Central memory CD4-positive, alpha-beta T cell (primary cell): ENCODE measurements around the gene ZNF407.

ENCODE experiments used
- DNase-seq: peaks from one replicate; pipeline ENCODE4 v3.0.0; 2022

ZNF407 gene

DNA sequence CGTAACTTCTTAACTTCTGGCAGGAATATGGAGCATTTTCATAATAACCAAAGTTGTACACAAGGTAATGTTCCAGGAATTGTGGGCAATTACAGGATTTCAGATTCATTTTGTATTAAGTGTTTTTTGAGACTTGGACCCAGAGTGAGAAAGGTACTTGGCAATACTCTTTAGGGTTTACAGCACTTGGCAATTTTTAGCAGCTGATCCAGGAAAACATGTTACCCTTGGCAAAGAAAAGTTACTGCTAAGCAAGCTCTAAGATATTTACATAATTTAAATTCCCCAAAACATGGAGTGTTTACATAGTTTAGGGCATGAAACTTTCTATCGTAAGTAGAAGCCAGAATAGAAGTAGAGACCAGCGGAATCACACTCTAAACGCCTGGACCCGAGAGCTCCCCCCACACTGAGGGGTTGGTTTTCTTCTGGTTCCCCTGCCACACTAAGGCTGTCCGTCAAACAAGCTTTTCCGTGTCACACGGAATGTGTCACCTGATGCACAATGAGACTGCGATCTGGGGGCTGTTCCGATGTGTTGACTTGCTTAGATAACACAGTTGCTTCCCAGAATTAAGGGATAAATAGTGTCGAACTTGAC is 434.1 kb downstream of the ZNF407 start:
- DNase-seq: no peak

DNA sequence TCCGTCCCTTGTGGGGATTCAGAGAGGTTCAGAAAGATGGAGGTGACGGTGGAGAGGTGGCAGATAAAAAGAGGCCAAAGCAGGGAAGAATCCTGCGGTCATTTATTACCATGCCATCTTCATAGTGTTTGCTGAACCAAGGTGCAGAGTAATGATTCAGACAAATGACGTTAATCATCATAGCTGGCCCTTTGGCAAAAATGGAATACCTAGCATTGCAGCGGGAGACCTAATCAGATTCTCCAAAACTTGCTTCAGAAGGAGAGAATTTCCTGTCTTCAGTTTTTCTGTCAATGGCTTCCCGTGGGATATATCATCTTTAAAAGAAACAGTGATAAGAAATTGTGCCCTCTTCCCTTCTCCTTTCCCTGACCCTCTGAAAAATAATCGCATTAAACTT is 435.8 kb downstream of the ZNF407 start:
- no peak for DNase-seq

DNA sequence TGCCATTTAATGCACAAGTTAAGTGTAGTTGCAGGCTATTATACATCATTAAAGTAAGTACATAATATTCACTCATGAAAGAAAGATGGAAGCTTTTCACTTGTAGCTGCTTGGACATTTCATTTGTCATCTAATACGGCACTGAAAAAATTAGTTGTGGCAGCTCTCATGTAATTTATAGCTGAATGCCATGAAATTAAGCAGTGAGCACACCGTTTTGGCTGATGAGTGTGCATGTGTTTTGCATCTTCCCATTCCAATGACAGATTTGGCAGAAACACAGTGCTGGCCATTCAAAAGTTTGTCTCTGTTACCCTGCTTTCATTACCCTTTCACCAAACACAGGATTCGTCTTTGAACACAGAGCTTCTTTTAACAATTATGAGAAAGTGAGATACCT is 437.3 kb downstream of the ZNF407 start:
- DNase-seq: no peak

DNA sequence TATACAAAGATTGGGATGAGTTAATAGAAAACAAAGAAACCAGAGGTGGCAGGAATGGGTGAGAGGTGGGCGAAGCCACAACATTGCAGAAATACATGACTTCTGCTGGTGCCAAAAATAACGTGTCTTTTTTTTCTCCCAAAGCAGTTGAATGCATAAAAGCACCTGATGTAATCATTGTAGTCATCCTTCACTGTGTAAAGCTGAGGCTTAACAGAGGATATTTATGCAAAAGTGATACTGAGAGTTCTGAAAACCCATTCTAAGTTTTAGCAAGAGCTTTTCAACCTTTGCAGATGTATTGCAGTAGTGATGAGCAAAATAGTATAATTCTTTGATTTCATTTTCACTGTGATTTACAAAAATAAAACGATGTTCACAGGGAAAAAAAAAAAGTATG is 438.3 kb downstream of the ZNF407 start:
- DNase-seq: no peak

DNA sequence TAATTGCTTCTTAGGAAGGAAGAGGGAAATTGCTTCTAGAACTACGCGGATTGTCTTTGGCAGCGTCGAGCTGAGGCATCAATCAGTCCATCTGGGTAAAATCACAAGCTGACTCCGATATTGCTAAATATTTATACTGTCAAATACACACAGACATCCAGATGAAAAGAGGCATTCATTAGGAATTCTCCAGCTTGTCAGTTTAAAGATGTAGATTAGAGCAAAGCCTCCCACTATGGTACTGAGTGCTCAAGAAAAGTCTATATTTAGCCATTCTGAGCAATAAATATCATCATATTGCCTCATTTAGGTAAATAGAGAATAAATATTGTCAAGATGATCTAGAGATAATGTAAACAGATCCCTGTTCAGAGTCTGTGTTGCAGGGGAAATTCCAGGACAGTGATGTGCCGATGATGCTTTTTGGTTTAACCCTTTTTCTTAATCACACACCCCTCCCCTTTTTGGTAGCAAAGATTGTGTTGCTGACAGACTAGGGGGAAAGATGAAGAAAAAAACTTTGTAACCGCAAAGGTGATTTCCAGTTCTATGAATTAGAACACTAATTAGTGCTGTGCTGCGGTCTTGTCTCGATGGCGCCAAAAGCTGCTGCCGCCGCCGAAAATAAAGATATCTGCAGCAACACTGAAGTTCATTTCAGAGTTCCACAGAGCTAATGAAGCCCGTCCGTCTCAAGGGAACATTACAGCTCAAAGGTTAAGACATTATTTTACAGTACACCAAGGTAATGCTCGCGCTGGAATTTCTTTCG is 439.4 kb downstream of the ZNF407 start:
- DNase-seq: no peak

DNA sequence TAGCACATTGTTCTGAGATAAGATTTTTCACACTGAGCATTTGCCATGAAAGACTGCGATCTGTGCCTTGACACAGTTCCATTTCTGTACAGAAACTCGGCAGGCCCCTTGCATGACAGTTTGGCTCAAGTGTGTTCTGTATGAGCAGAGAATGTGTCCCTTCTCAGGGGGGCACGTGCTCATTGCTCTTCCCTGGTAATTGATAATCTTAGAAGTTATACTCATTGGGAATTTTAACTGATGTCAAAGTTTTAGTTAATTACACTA is 440.0 kb downstream of the ZNF407 start:
- no peak for DNase-seq

DNA sequence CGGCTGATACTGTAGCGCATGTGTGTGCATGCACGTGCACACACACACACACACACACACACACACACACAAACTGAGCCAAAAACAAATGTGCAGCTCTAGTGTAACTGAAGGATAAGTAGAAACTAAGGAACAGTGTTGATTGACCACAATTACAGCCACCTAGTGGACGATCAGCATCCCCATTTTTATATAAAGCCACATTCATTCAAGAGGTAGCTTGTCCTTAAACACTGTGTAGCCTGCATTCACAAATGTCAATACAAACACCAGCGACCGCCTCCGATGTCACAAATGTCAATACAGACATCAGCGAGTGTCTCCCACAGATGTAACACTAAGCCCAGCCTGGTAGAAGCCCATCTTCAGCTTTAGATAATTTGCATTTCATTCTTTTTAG is 443.9 kb downstream of the ZNF407 start:
- DNase-seq: no peak

DNA sequence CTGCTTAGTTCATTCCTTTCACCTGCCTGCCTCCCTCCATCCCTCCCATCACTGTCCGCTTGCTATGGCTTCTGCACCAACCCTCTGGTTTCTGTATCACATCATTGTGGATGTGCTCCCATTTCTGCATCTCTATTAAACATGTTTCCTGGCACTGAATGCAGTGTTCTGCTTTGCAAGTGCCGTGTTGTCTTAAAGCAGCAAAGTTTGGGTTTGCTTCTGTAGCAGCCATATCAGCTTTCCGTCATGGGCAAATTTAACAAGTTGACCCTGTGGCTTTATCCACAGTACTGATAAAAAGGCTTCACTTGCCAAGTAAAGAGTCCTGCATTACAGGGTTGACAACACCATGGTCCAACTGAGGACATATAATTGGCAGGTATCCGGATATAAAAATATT is 445.8 kb downstream of the ZNF407 start:
- no peak for DNase-seq

DNA sequence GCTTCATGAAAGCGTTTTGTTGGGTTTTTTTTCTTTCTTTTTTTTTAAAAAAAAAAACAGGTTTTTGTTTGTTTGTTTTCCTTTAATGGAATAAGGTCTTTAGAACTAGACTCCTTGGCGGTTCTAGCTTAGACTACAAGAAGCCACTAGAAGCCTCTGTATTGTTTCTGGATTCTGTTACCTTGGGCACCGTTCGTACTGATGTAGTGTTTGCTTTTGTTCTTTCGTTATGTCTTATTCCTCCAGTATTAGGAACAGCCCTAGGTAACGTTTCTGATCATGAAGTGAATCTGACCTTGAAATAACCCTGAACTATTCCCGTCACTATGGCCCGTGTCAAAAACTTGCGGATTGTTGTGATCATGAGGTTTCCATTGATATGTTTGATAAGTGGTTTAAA is 446.6 kb downstream of the ZNF407 start:
- no peak for DNase-seq

DNA sequence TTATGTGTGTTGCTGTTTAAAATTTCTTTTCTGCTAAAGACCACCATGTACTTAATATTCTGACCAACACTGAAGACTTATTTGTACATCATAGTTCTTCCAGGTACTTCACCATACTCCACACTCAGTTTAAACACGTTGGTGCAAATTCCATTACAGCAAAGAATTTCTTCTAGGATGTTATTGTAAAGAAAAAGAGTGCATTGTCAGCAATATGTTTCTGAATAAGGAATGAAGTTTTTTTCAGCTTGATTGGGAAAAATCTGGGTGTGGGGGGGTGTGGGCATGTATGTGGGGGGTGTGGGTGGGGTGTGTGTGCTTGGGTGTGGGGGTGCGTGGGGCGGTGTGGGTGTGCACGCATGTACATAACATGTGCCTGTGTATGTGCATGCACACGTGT is 447.1 kb downstream of the ZNF407 start:
- DNase-seq: no peak

DNA sequence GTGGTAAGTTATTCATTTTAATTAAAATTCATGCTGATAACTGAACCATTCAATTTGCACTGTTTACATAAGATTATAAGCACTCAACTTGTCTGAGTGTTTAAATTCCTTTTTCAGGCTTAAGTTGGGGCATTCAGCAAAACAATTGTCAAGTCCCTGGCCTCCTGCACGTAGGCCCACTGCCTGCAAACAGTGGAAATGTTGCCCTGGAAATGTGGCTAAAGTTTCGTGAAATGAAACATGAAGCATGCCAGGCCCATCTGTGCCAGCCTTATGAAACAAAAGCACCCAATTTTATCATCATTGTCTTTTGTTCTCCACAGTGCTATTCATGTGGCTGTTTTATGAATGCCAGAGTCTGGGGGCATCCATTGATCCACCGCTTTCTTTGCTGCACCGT is 447.6 kb downstream of the ZNF407 start:
- no peak for DNase-seq

DNA sequence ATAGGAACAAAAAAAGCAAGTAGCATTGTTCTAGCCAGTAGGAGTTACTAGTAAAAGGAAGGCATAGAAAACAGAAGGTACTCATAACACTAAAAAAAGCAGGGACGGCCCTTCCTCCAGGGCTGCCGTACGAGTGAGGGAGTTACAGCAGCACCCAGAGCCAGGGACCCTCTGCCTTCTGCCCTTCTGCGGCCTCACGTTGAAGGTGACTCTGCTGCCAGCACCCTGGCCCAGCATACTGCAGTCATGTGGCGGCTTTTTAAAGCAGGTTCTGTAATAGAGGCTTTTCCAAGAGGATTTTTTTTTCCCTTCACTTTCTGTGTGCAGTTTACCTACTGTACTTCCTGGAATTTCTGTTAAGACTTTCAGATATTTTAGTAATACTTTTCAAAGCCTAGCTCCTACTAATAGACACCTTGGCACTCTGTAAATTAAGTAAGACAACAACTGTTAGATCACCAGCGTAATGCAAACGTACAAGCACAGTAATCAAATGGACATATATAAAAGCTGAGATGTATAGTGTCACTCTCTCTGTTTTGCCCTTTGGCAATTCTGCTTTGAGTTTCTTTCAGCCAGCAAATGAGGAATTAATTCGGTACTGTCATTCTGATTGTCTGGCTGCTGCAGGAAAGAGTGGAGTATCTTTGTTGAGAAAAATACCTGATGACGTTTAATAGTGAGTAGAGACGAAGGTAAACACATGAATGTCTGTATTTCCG is 449.7 kb downstream of the ZNF407 start:
- no peak for DNase-seq

DNA sequence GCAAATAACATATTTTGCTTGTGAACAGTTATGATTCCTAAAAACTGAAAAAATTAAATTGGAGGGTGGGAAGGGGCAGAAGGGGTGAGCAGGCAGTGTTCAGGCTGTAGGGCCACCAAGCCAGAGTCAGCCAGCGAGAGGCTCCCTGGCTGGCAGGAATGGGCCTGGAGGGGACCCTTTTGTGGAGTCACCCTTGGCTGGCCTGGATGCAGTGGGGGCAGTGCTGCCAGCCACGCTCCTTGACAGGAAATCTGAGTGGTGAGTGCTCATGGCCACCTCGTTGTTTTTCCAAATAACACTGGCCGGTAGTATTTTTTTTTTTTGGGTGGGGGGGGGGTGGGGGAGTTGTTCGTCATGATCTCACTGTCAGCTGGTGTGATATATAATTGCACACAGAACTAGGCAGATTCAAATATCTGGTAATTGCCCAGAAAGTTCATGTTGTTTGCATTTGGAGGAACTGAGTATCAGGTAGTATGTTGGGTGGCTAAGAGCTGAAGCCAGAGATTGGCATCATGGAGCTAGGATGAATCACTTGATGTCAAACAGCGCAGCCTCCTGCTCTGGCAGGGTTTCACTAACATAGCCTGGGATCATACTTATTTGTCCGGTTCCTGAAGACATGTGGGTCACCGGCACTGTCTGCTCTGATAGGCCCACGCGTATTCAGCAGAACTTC is 451.2 kb downstream of the ZNF407 start:
- DNase-seq: no peak

DNA sequence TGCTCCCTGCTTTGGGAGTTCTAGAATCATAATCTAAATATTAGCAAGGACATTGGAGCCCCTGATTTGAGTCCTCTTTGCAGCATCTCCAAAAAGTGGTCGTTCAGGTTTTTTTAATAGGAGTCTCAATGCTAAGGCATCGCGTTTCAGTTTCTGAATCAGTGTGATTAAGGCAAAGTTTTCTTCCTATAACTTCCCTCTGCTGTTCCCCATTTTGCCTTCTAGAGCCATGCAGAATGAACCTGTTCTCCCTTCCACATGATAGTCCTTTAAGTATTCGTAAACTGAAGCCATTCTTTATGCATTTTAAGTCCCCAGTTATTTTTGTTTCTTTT is 451.8 kb downstream of the ZNF407 start:
- no peak for DNase-seq

DNA sequence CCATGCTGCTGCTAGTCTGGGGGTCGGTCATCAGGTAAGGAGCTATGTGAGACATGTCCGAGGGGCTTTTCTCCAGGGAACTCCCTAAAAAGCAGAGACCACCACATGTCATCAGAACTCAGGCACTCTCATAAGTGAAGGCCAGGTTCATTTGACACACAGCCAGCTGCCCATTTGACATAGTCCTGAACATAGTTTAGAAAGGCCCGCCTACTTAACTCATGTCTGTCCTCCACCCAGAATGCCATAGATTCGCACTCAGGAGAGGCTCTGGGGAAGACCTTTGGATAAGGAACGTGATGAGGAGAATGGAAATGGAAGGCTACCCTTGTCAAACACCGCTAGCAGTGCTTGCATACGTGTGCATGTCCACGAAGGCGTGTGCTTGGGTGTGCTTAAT is 454.1 kb downstream of the ZNF407 start:
- DNase-seq: no peak

DNA sequence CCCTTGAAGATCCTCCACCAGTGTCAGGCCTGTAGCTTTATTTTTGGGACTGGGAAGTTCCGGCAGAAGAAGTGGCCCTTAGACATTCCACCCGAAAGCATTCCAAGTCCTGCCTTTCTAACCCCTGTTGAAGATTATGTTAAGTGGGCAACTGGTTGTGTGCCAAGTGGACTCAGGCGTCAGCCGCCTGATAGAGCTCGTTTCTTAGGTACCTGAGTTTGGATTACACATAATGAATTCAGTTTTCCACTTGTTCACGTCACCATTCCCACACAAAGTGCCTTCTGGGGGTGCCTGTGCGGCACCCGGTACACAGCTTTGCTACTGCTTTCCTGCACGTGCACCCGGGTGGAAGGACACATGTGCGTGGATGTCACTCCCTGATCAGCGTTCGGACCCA is 454.8 kb downstream of the ZNF407 start:
- no peak for DNase-seq

DNA sequence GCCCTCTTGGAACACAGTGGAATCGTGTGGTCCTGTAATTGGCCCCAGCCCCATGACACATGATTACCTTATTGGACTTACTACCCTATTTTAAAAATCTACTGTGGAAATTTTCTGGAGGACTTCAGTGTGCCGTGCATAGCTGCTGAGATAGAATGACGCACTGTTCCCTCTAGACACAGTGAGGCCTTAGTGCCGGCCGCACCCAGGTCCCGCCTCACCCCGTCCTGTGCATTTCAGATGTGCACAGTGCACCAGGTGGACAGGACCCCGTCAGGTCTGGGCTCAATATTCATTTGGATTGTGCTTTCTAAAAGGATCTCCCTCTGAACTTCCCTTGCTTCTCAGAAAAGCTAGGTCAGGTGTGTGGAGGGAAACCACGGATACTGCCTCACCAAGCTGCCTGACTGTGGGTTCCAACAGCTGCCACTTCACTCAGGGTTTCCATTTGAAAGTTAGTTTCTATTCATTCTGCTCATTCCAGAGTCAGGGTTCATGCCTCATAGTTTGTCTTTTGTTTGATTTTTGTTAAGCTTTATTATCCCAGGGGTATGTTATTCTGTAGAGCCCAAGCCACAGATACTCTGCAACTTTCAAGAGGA is 455.5 kb downstream of the ZNF407 start:
- no peak for DNase-seq

DNA sequence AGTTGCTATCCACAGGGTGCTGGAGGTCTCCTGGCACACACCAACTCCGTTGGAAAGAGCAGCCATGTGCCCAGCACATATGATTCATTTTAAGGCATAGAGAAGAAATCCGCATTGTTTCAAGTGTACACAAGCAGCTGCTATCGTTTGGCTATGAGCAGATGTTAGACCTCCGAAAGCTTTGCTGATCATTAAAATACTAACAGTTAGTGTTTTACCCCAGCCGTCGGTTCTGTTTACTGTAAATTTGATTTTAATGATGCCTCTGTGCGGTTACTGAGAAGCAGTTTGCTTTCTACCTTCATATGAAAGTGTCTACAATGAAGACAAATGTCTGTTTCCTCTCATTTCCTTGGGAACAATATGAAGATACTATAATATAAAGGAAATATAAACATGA is 456.4 kb downstream of the ZNF407 start:
- DNase-seq: no peak

DNA sequence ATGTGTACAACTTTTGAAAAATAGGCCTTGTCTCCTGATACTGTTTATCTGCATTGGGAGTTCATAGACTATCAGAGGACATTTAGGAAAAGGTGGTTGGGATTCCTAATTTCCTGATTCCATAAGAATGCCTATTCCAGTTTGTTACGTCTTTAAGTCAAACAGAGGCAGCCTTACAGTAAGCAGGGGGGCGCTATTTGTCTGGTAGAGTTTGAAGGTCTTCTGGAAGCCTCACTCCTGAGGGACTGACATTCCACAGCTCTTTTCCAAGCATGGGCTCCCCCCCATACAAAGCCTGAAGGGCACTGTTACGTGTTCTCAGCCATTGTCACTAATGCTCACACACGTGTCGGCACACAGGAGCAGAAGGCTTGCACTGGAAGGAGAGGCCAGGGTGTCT is 456.9 kb downstream of the ZNF407 start:
- DNase-seq: no peak

DNA sequence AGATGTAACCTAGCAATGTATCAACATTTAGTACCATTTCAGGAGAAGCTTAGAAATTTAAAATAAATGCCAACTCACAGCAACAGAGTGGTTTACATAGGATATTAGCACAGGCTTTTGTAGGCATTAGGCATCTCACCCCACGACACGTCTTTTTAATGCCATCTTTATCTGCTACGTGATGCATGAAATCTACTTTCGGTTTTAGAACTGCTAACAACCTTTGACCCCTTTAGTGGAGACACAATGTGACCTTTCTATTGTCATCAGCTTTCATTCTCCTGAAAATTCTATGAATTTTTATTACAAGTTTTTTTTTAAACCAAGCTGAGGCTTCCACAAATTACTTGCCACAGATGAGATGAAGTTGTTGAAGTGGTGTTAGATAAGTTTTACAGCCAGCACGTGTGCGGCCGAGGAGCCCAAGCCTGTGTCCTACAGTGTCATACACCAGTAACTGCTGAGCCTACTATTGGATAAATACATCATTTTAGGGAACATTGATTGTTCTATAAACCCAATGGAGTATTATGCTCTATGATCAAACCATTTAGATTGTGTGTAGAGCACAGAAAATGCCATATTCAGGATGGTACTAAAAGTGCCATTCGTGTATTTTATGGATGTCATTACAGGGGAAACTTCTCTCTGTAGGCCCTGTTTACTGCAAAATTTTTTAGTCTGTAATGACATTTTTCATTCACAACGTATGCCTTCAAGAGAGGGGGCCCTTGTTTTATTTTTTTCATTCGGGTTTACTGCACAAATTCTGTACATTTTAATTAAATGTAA is 459.7 kb downstream of the ZNF407 start:
- no peak for DNase-seq

DNA sequence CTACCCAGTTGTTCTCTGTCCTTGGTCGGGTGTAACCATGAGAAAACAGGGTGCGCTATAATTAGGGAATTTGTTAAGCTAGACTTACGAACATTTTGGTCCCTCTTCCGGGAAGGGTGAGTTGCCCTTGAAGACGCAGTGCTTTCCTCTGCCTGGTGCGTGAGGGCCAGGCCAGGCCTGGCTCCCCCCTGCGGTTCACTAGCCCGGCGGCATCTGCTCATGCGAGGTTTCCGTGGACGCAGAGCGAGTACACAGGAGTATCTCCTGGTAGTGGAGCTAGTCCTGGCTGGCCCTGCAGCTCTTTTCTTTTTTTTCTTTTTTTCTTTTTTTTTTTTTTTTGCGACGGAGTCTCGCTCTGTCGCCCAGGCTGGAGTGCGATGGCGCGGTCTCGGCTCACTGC is 462.5 kb downstream of the ZNF407 start:
- no peak for DNase-seq

DNA sequence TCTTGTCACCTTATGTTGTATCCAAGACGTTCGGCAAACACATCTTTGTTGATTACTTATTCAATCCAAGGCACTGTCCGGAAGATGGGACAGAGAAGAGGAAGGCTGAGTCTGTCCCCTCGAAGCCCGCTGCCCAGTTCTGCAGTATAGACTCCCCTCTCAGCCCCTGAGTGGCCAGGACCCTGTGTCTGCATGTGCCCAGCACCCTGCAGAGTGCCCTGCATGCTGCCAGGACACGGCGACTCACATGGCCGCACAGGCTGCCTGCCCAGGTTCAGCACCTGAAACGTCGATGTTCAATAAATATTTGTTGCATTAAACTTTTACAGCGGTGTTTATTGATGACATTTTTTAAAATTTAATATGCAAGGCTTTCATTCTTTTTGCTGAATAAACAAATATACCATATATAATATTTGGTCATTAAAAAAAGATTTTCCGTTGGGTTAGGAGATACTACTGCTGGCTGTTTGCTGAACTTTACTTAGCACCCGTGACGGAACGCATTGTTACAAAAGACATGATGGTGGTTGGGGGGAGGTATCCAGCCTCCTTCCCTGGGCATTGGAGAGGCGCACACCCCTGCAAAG is 464.7 kb downstream of the ZNF407 start:
- DNase-seq: no peak
